UCSD-AML1 (cell line): ENCODE data around the gene ZNF574.
"Not testable (repeated sequence)": the region's sequence is repeated elsewhere in the genome, so short reads cannot be mapped to it uniquely, and the experiment has no call there.

Experiments
- DNase-seq: peaks from one replicate; lab custom pipeline; 2025; ENCODE audit not compliant: unreplicated experiment; lab: John Stamatoyannopoulos, UW

ZNF574 gene

GRCh38 chr19:42098781-42099180 is 22.8 kb downstream of the ZNF574 start:
- no peak for DNase-seq

- DNase-seq: no peak
Measured at GRCh38 chr19:42099336-42099925, 23.5 kb downstream of the ZNF574 start.

- DNase-seq: not testable (repeated sequence)
Measured at GRCh38 chr19:42100241-42100640, 24.3 kb downstream of the ZNF574 start.

- no peak for DNase-seq
Measured at GRCh38 chr19:42102877-42103276, 26.9 kb downstream of the ZNF574 start.

- no peak for DNase-seq
Measured at GRCh38 chr19:42105368-42105767, 29.4 kb downstream of the ZNF574 start.

GRCh38 chr19:42108527-42109389 is 32.8 kb downstream of the ZNF574 start:
- DNase-seq: peak; percentile 83

- DNase-seq: no peak
Measured at GRCh38 chr19:42109896-42110295, 33.9 kb downstream of the ZNF574 start.

GRCh38 chr19:42110658-42111057 is 34.7 kb downstream of the ZNF574 start:
- DNase-seq: no peak

- no peak for DNase-seq
Measured at GRCh38 chr19:42111384-42111783, 35.4 kb downstream of the ZNF574 start.

GRCh38 chr19:42111811-42112210 is 35.8 kb downstream of the ZNF574 start:
- DNase-seq: no peak

GRCh38 chr19:42113641-42114348 is 37.8 kb downstream of the ZNF574 start:
- no peak for DNase-seq

- no peak for DNase-seq
Measured at GRCh38 chr19:42114412-42114811, 38.4 kb downstream of the ZNF574 start.

GRCh38 chr19:42115219-42115618 is 39.3 kb downstream of the ZNF574 start:
- no peak for DNase-seq

- DNase-seq: no peak
Measured at GRCh38 chr19:42115705-42116104, 39.7 kb downstream of the ZNF574 start.

- no peak for DNase-seq
Measured at GRCh38 chr19:42116308-42117075, 40.5 kb downstream of the ZNF574 start.

GRCh38 chr19:42117076-42117475 is 41.1 kb downstream of the ZNF574 start:
- DNase-seq: no peak

GRCh38 chr19:42120276-42120980 is 44.5 kb downstream of the ZNF574 start:
- no peak for DNase-seq

- DNase-seq: no peak
Measured at GRCh38 chr19:42121036-42121621, 45.2 kb downstream of the ZNF574 start.

- DNase-seq: peak; percentile 87
Measured at GRCh38 chr19:42121656-42122069, 45.7 kb downstream of the ZNF574 start.
